H9 (cell line): Measurements from ENCODE around the gene SMARCA2. TPM values are rescaled to one million over a fixed set of nuclear protein-coding genes. Genes with fewer than 3 reads are reported as not detected.

ENCODE experiments used
- DNase-seq: peaks from one replicate; pipeline ENCODE4 v3.0.0-alpha.2; 2017
- H2AFZ ChIP-seq: one replicate; pipeline ENCODE4 v1.6.1; 2013; ENCODE audit warnings: mild to moderate bottlenecking, low read length, control low read depth, moderate library complexity
- H2AK5ac ChIP-seq: 2 replicates; pipeline ENCODE4 v1.6.1; 2013; ENCODE audit warnings: low read length, control low read depth, mixed read lengths; ENCODE audit not compliant: insufficient read length
- H2BK120ac ChIP-seq: one replicate; pipeline ENCODE4 v1.6.1; 2013; ENCODE audit warnings: low read depth, mild to moderate bottlenecking, low read length, control low read depth, inconsistent platforms; ENCODE audit not compliant: poor library complexity, severe bottlenecking
- H2BK12ac ChIP-seq: 2 replicates; pipeline ENCODE4 v1.6.1; 2013; ENCODE audit warnings: low read length, control low read depth, mixed read lengths, low read depth; ENCODE audit not compliant: insufficient read length
- H2BK15ac ChIP-seq: 2 replicates; pipeline ENCODE4 v1.6.1; 2013; ENCODE audit warnings: low read depth, low read length, control low read depth
- H2BK20ac ChIP-seq: one replicate; pipeline ENCODE4 v1.6.1; 2013; ENCODE audit warnings: low read depth, mild to moderate bottlenecking, low read length, control low read depth, inconsistent platforms; ENCODE audit not compliant: poor library complexity, severe bottlenecking
- H2BK5ac ChIP-seq: 2 replicates; pipeline ENCODE4 v1.6.1; 2013; ENCODE audit warnings: low read length, control low read depth, mixed read lengths; ENCODE audit not compliant: insufficient read length
- H3K14ac ChIP-seq: 2 replicates; pipeline ENCODE4 v1.6.1; 2013; ENCODE audit warnings: low read length, control low read depth; ENCODE audit not compliant: insufficient read depth
- H3K18ac ChIP-seq: 2 replicates; pipeline ENCODE4 v1.6.1; 2013; ENCODE audit warnings: low read depth, mild to moderate bottlenecking, mixed read lengths, low read length, control low read depth; ENCODE audit not compliant: insufficient read length
- H3K23ac ChIP-seq: 2 replicates; pipeline ENCODE4 v1.6.1; 2013; ENCODE audit warnings: low read length, control low read depth, mixed read lengths, low read depth; ENCODE audit not compliant: insufficient read length
- H3K23me2 ChIP-seq: 2 replicates; pipeline ENCODE4 v1.6.1; 2013; ENCODE audit warnings: low read depth, mild to moderate bottlenecking, mixed read lengths, low read length, control low read depth; ENCODE audit not compliant: insufficient read length, poor library complexity, severe bottlenecking
- H3K27ac ChIP-seq: 2 replicates; pipeline ENCODE4 v1.5.1; 2013; ENCODE audit warnings: low read length, control low read depth, mixed read lengths, low read depth; ENCODE audit not compliant: insufficient read length
- H3K27me3 ChIP-seq: 2 replicates; pipeline ENCODE4 v1.6.1; 2013; ENCODE audit warnings: low read length, control low read depth, inconsistent platforms; ENCODE audit not compliant: insufficient read depth
- H3K4ac ChIP-seq: 2 replicates; pipeline ENCODE4 v1.6.1; 2013; ENCODE audit warnings: low read depth, mild to moderate bottlenecking, control low read depth, inconsistent platforms, low read length, moderate library complexity
- H3K4me1 ChIP-seq: 2 replicates; pipeline ENCODE4 v1.6.1; 2013; ENCODE audit warnings: low read length, control low read depth, inconsistent platforms; ENCODE audit not compliant: insufficient read depth
- H3K4me2 ChIP-seq: 2 replicates; pipeline ENCODE4 v1.6.1; 2013; ENCODE audit warnings: low read length, control low read depth, mixed read lengths; ENCODE audit not compliant: insufficient read length, insufficient read depth
- H3K56ac ChIP-seq: 2 replicates; pipeline ENCODE4 v1.6.1; 2013; ENCODE audit warnings: low read depth, mild to moderate bottlenecking, mixed read lengths, low read length, control low read depth; ENCODE audit not compliant: insufficient read length
- H3K79me1 ChIP-seq: 2 replicates; pipeline ENCODE4 v1.6.1; 2013; ENCODE audit warnings: low read depth, mild to moderate bottlenecking, moderate library complexity, low read length, control low read depth, inconsistent platforms; ENCODE audit not compliant: insufficient read depth, poor library complexity, severe bottlenecking
- H3K79me2 ChIP-seq: 2 replicates; pipeline ENCODE4 v1.6.1; 2013; ENCODE audit warnings: low read length, control low read depth, inconsistent platforms; ENCODE audit not compliant: insufficient read depth
- H3K9ac ChIP-seq: 2 replicates; pipeline ENCODE4 v1.6.1; 2013; ENCODE audit warnings: low read length, control low read depth, mixed read lengths; ENCODE audit not compliant: insufficient read length; ENCODE audit errors: extremely low read depth
- H3K9me3 ChIP-seq: one replicate; pipeline ENCODE4 v1.6.1; 2013; ENCODE audit warnings: low read depth, low read length, inconsistent platforms; ENCODE audit not compliant: control insufficient read depth
- H3T11ph ChIP-seq: one replicate; pipeline ENCODE4 v1.6.1; 2013; ENCODE audit warnings: mild to moderate bottlenecking, low read length, control low read depth, inconsistent platforms
- H4K20me1 ChIP-seq: one replicate; pipeline ENCODE4 v1.6.1; 2013; ENCODE audit not compliant: control insufficient read depth, insufficient read length, insufficient read depth
- H4K5ac ChIP-seq: 2 replicates; pipeline ENCODE4 v1.6.1; 2013; ENCODE audit warnings: low read depth, mild to moderate bottlenecking, mixed read lengths, low read length, control low read depth; ENCODE audit not compliant: insufficient read length
- H4K8ac ChIP-seq: replicated peaks from 2 replicates; pipeline ENCODE4 v1.6.1; 2013; ENCODE audit warnings: low read length, control low read depth, mixed read lengths, low read depth; ENCODE audit not compliant: insufficient read length
- H4K91ac ChIP-seq: 2 replicates; pipeline ENCODE4 v1.6.1; 2013; ENCODE audit warnings: low read depth, mild to moderate bottlenecking, moderate library complexity, mixed read lengths, low read length, control low read depth; ENCODE audit not compliant: insufficient read length
- H3K27ac Mint-ChIP-seq, 3 experiments: 2 replicates in 2 of 3; 3 replicates in 1 of 3; pipeline ENCODE4 v1.8.0; 2020 to 2021; ENCODE audit warnings: mixed read lengths in 3 of 3, mild to moderate bottlenecking in 1 of 3, moderate library complexity in 1 of 3
- H3K27me3 Mint-ChIP-seq: 2 replicates; pipeline ENCODE4 v1.8.0; 2021; ENCODE audit warnings: low read depth, mild to moderate bottlenecking, moderate library complexity, mixed read lengths
- H3K36me3 Mint-ChIP-seq, 3 experiments: 2 replicates in 2 of 3; 3 replicates in 1 of 3; pipeline ENCODE4 v1.8.0; 2020 to 2021; ENCODE audit warnings: low read depth in 3 of 3, mixed read lengths in 3 of 3; ENCODE audit not compliant: insufficient read depth in 1 of 3
- H3K4me1 Mint-ChIP-seq, 2 experiments: 2 replicates each; pipeline ENCODE4 v1.8.0; 2020; ENCODE audit warnings: mixed read lengths in 2 of 2
- H3K4me3 Mint-ChIP-seq, 2 experiments: 2 replicates in 1 of 2; 3 replicates in 1 of 2; pipeline ENCODE4 v1.8.0; 2020 to 2021; ENCODE audit warnings: mild to moderate bottlenecking in 2 of 2, mixed read lengths in 2 of 2, moderate library complexity in 1 of 2
- H3K9me3 Mint-ChIP-seq, 2 experiments: 2 replicates in 1 of 2; 3 replicates in 1 of 2; pipeline ENCODE4 v1.8.0; 2020; ENCODE audit warnings: mild to moderate bottlenecking in 2 of 2, mixed read lengths in 2 of 2, moderate library complexity in 1 of 2
- WGBS: extraction: QIAGEN DNeasy Blood & Tissue Kit; methylation state at CpG from one replicate; pipeline ENCODE4 v1.1.7; 2013; ENCODE audit warnings: missing lambda C conversion rate, low lambda C conversion rate, mixed read lengths; ENCODE audit not compliant: insufficient read length; ENCODE audit errors: extremely low coverage; 5-methylcytosine and 5-hydroxymethylcytosine counted together
- total RNA-seq: library from RNA; stranded (reverse); gene quantifications from 2 replicates; pipeline ENCODE4 v1.2.1, GENCODE V29; 2021
- TF ChIP-seq, protein P1 (sequence below): fragments of 200-600 bp; sonication (generic); conservative IDR thresholded peaks from 3 replicates; pipeline ENCODE4 v1.8.0; 2021; ENCODE audit warnings: antibody characterized with exemption, mild to moderate bottlenecking

SMARCA2 gene
- total RNA-seq, 1 experiment from 2014 or later, result 15.3 TPM

DNA sequence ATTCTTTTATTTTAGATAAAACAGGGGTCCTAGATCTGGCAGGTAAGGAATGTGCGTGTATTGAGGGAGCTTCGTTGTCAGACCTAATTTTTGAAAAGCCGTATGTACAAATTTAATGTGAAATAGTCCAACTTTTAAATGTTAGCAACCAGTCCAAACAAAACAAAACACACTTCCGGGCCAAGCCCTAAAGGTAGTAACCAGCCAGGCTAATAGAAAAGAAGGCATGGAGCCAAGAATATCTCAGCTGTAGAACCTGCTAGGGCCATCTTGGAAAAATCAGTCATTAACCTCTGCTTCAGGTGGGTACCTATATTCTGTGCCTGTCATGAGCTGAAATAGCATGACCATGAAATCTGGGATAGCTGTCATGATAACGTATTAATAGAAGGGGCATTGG, 71.0 kb downstream of the SMARCA2 start:
- no peak overlapping the region for H4K5ac ChIP-seq
- H3K79me2 ChIP-seq, result no peaks in the 10 kb centered on the region
- no peak overlapping the region for H2BK120ac ChIP-seq
- no CpG with 5 or more reads among the region's 5 CpGs for WGBS
- Mint-ChIP-seq H3K27ac (no peak overlapping the region), H3K4me3 (no peak overlapping the region), H3K36me3 (no peaks in the 10 kb centered on the region), H3K9me3 (no peaks in the 10 kb centered on the region), H3K27me3 (no peaks in the 10 kb centered on the region), H3K4me1 (no peaks in the 10 kb centered on the region)
- no peaks in the 10 kb centered on the region for H3K27me3 ChIP-seq
- H2AFZ ChIP-seq, result no peak overlapping the region
- no peak overlapping the region for H2BK15ac ChIP-seq
- no peak overlapping the region for H3K27ac ChIP-seq
- no peak overlapping the region for H2BK12ac ChIP-seq
- H3K4me2 ChIP-seq, result no peak overlapping the region
- H3K23me2 ChIP-seq, result no peaks in the 10 kb centered on the region
- H4K91ac ChIP-seq, result no peak overlapping the region
- DNase-seq, result no peak
- H3K14ac ChIP-seq, result no peak overlapping the region
- H3K4me1 ChIP-seq, result no peaks in the 10 kb centered on the region
- H3K18ac ChIP-seq, result no peak overlapping the region
- H4K20me1 ChIP-seq, result no peaks in the 10 kb centered on the region
- no peak overlapping the region for H4K8ac ChIP-seq
- no peaks in the 10 kb centered on the region for H3K79me1 ChIP-seq
- H3K9me3 ChIP-seq, result no peaks in the 10 kb centered on the region
- H3K56ac ChIP-seq, result no peak overlapping the region
- TF ChIP-seq, protein P1, sequence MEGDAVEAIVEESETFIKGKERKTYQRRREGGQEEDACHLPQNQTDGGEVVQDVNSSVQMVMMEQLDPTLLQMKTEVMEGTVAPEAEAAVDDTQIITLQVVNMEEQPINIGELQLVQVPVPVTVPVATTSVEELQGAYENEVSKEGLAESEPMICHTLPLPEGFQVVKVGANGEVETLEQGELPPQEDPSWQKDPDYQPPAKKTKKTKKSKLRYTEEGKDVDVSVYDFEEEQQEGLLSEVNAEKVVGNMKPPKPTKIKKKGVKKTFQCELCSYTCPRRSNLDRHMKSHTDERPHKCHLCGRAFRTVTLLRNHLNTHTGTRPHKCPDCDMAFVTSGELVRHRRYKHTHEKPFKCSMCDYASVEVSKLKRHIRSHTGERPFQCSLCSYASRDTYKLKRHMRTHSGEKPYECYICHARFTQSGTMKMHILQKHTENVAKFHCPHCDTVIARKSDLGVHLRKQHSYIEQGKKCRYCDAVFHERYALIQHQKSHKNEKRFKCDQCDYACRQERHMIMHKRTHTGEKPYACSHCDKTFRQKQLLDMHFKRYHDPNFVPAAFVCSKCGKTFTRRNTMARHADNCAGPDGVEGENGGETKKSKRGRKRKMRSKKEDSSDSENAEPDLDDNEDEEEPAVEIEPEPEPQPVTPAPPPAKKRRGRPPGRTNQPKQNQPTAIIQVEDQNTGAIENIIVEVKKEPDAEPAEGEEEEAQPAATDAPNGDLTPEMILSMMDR, result no peak
- H2BK5ac ChIP-seq, result no peak overlapping the region
- no peak overlapping the region for H3K9ac ChIP-seq
- no peak overlapping the region for H2BK20ac ChIP-seq
- no peak overlapping the region for H3K4ac ChIP-seq
- H2AK5ac ChIP-seq, result no peak overlapping the region
- H3K23ac ChIP-seq, result no peak overlapping the region
- no peak overlapping the region for H3T11ph ChIP-seq
